Neural crest cell (in vitro differentiated cells): ENCODE results near the gene DCAF12L2. TPM values are rescaled to one million over a fixed set of nuclear protein-coding genes. Genes with fewer than 3 reads are reported as not detected.
"Not testable (repeated sequence)": the region's sequence is repeated elsewhere in the genome, so short reads cannot be mapped to it uniquely, and the experiment has no call there.

Experiments
- DNase-seq: peaks from one replicate; pipeline ENCODE4 v3.0.0; 2021; ENCODE audit warnings: low read depth, mixed read lengths, low spot score
- H3K27ac Mint-ChIP-seq: one replicate; pipeline ENCODE4 v1.8.0; 2021; ENCODE audit warnings: mild to moderate bottlenecking, mixed read lengths; ENCODE audit not compliant: unreplicated experiment
- H3K27me3 Mint-ChIP-seq: 2 replicates; pipeline ENCODE4 v1.8.0; 2021; ENCODE audit warnings: low read depth, mild to moderate bottlenecking, mixed read lengths
- H3K36me3 Mint-ChIP-seq: 2 replicates; pipeline ENCODE4 v1.8.0; 2021; ENCODE audit warnings: low read depth, mild to moderate bottlenecking, mixed read lengths
- H3K4me1 Mint-ChIP-seq: 2 replicates; pipeline ENCODE4 v1.8.0; 2021; ENCODE audit warnings: mixed read lengths
- H3K4me3 Mint-ChIP-seq: one replicate; pipeline ENCODE4 v1.8.0; 2021; ENCODE audit warnings: mild to moderate bottlenecking, mixed read lengths
- H3K9me3 Mint-ChIP-seq: 2 replicates; pipeline ENCODE4 v1.8.0; 2021; ENCODE audit warnings: mixed read lengths
- CTCF ChIP-seq: fragments of 200-600 bp; sonication (generic); conservative IDR thresholded peaks from 2 replicates; pipeline ENCODE4 v1.5.0; 2021; ENCODE audit warnings: antibody characterized with exemption, mild to moderate bottlenecking
- long read RNA-seq: library from polyadenylated mRNA; unstranded; transcript quantifications from one replicate; pipeline ENCODE4 v2.0.0, GENCODE V29; 2020
- total RNA-seq: library from RNA; stranded (reverse); gene quantifications from 2 replicates; pipeline ENCODE4 v1.2.1, GENCODE V29; 2021

DCAF12L2 gene
- 2.9 and 3.3 TPM in 2 replicates for total RNA-seq
- long read RNA-seq, result 0 reads

- no peak for TF ChIP-seq CTCF
- H3K27ac Mint-ChIP-seq, result no peak within 1 kb of the TSS
- H3K4me1 Mint-ChIP-seq, result no peaks in the 10 kb centered on the region
- DNase-seq, result peak; percentile 9
- no peaks in the 10 kb centered on the region for H3K27me3 Mint-ChIP-seq
- no peaks in the 10 kb centered on the region for H3K9me3 Mint-ChIP-seq
- peak within 1 kb of the TSS; percentile 81 for H3K4me3 Mint-ChIP-seq
- H3K36me3 Mint-ChIP-seq, result no peaks in the 10 kb centered on the region
Measured at GRCh38 chrX:126165721-126166461, at the start of gene DCAF12L2. Gene DCAF12L2, minus strand, starts transcription at chrX:126166289. Its CDS starts 365 bp downstream, at chrX:126165924.

- not testable (repeated sequence) for H3K9me3 Mint-ChIP-seq, H3K27ac Mint-ChIP-seq, H3K27me3 Mint-ChIP-seq, H3K36me3 Mint-ChIP-seq, DNase-seq, H3K4me3 Mint-ChIP-seq, H3K4me1 Mint-ChIP-seq
Measured at GRCh38 chrX:126190888-126191287, 24.8 kb upstream of the DCAF12L2 start.

GRCh38 chrX:126177133-126177840 is 11.2 kb upstream of the DCAF12L2 start:
- Mint-ChIP-seq H3K9me3 (no peaks in the 10 kb centered on the region), H3K27me3 (no peaks in the 10 kb centered on the region), H3K4me1 (no peaks in the 10 kb centered on the region), H3K27ac (no peak overlapping the region), H3K4me3 (no peak overlapping the region), H3K36me3 (no peaks in the 10 kb centered on the region)
- TF ChIP-seq CTCF, result no peak
- DNase-seq, result no peak

- no peak for TF ChIP-seq CTCF
Measured at GRCh38 chrX:126170720-126171119, 4.6 kb upstream of the DCAF12L2 start.

GRCh38 chrX:126167560-126167959 is 1.5 kb upstream of the DCAF12L2 start:
- Mint-ChIP-seq H3K27ac (no peak overlapping the region), H3K36me3 (no peaks in the 10 kb centered on the region), H3K27me3 (no peaks in the 10 kb centered on the region), H3K4me1 (no peaks in the 10 kb centered on the region), H3K9me3 (no peaks in the 10 kb centered on the region), H3K4me3 (peak overlapping the region; percentile 33)
- TF ChIP-seq CTCF, result no peak
- no peak for DNase-seq

More at GRCh38 chrX:126170720-126171119, 4.6 kb upstream of the DCAF12L2 start:
- DNase-seq, result no peak
- Mint-ChIP-seq H3K27me3 (no peaks in the 10 kb centered on the region), H3K36me3 (no peaks in the 10 kb centered on the region), H3K27ac (no peak overlapping the region), H3K9me3 (no peaks in the 10 kb centered on the region), H3K4me3 (no peak overlapping the region), H3K4me1 (no peaks in the 10 kb centered on the region)

GRCh38 chrX:126165401-126165720 is 728 bp downstream of the DCAF12L2 start:
- TF ChIP-seq CTCF, result no peak
- Mint-ChIP-seq H3K36me3 (no peaks in the 10 kb centered on the region), H3K27me3 (no peaks in the 10 kb centered on the region), H3K27ac (no peak overlapping the region), H3K4me1 (no peaks in the 10 kb centered on the region), H3K4me3 (peak overlapping the region; percentile 51), H3K9me3 (no peaks in the 10 kb centered on the region)
- DNase-seq, result no peak
